ENCODE data around the gene TWF2.

- TF ChIP-seq, protein P1, sequence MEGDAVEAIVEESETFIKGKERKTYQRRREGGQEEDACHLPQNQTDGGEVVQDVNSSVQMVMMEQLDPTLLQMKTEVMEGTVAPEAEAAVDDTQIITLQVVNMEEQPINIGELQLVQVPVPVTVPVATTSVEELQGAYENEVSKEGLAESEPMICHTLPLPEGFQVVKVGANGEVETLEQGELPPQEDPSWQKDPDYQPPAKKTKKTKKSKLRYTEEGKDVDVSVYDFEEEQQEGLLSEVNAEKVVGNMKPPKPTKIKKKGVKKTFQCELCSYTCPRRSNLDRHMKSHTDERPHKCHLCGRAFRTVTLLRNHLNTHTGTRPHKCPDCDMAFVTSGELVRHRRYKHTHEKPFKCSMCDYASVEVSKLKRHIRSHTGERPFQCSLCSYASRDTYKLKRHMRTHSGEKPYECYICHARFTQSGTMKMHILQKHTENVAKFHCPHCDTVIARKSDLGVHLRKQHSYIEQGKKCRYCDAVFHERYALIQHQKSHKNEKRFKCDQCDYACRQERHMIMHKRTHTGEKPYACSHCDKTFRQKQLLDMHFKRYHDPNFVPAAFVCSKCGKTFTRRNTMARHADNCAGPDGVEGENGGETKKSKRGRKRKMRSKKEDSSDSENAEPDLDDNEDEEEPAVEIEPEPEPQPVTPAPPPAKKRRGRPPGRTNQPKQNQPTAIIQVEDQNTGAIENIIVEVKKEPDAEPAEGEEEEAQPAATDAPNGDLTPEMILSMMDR (conservative IDR thresholded peaks at IDR 0.05) = no peak
- no peak for TF ChIP-seq EZH2 (IDR thresholded peaks at IDR 0.05; ENCODE audit: low read depth)
Observed at GRCh38 chr3:52248165-52248541, 9.2 kb upstream of the TWF2 start.
